Ovary (tissue), 9 donors: ENCODE data around the gene CLCN5. TPM values are rescaled to one million over a fixed set of nuclear protein-coding genes. Genes with fewer than 3 reads are reported as not detected.

ENCODE experiments used
- DNase-seq, 5 donors: peaks; one replicate each; pipeline ENCODE4 v3.0.0-alpha.2; 2019 to 2020
- H3K27ac ChIP-seq, 2 donors: fragments of 200-600 bp; one replicate each; pipeline versions ENCODE4 v1.5.1 to v1.8.0; 2019 to 2022
- H3K27me3 ChIP-seq: fragments of 200-600 bp; one replicate; pipeline ENCODE4 v1.8.0; 2022
- H3K36me3 ChIP-seq: fragments of 200-600 bp; sonication (generic); one replicate; pipeline ENCODE4 v1.5.1; 2019
- H3K4me1 ChIP-seq: one replicate; pipeline ENCODE4 v1.8.1; 2013; ENCODE audit warnings: mild to moderate bottlenecking, moderate library complexity; ENCODE audit not compliant: insufficient read depth
- H3K4me3 ChIP-seq: fragments of 200-600 bp; sonication (generic); one replicate; pipeline ENCODE4 v1.5.1; 2017
- H3K9me3 ChIP-seq, 2 donors: fragments of 200-600 bp in 1 of 2; sonication (generic) in 1 of 2; one replicate each; pipeline versions ENCODE4 v1.5.1 to v1.8.1; 2013 to 2019; ENCODE audit warnings: mild to moderate bottlenecking in 1 of 2, moderate library complexity in 1 of 2
- CTCF ChIP-seq, 3 donors: fragments of 450-650 bp in 2 of 3; fragments of 200-600 bp in 1 of 3; IDR thresholded peaks; one replicate each; pipeline versions ENCODE4 v1.5.1 to v1.8.0; 2016 to 2022; ENCODE audit warnings: antibody characterized with exemption in 3 of 3, mild to moderate bottlenecking in 1 of 3
- EP300 ChIP-seq: sonication (generic); formaldehyde crosslinking; IDR thresholded peaks from one replicate; pipeline ENCODE4 v1.6.1; 2017; ENCODE audit warnings: antibody characterized with exemption
- POLR2A ChIP-seq: fragments of 450-650 bp; IDR thresholded peaks from one replicate; pipeline ENCODE4 v1.6.1; 2017; ENCODE audit warnings: antibody characterized with exemption, mild to moderate bottlenecking, moderate library complexity
- WGBS, 3 donors: extraction: QIAGEN DNeasy Blood & Tissue Kit in 1 of 3; methylation state at CpG; one replicate each; pipeline versions ENCODE4 v1.1.5 to v1.1.7; 2013 to 2017; 5-methylcytosine and 5-hydroxymethylcytosine counted together
- intact Hi-C, 4 donors: fragments of 100-400 bp; cut with DNase I; formaldehyde crosslinking; loops; one replicate each; pipeline versions ENCODE4 v1.11.0 to v1.15.1; 2022 to 2023
- polyA plus RNA-seq, 2 donors: library from polyadenylated mRNA; stranded (reverse); fragments of 200-250 nt in 1 of 2; fragments of 350-450 nt in 1 of 2; fragmentation: Illumina TruSeq in 1 of 2; extraction: RNeasy Lipid Tissue Mini Kit (QIAGEN cat#74804) in 1 of 2; gene quantifications; one replicate each; pipeline ENCODE4 v1.2.3, GENCODE V29; 2013 to 2014
- total RNA-seq, 7 donors: library from RNA; depleted of rRNA in 2 of 7; stranded (reverse); fragments of >200 nt in 2 of 7; fragmentation: NEBNext Ultra II Directional in 3 of 7; extraction: Animal tissue kit (Norgen Biotek cat#: 25700) in 3 of 7; gene quantifications; one replicate each; pipeline versions ENCODE4 v1.1.0 to v1.2.4, GENCODE V29; 2016 to 2023
- donor health status: DM: no; HTN: no; CAD: no; lungs with moderate emphysema.
- donor health status: DM: no; HTN: no; CAD: no.
- donor health status: Bipolar disorder and iron deficiency.
- donor health status: DM: yes; HTN: yes; CAD: no.
- donor health status: DM: no; HTN: no; CAD: no.
- donor health status: DM: yes; HTN: yes; CAD: no.

Gene CLCN5
- total and polyA plus RNA-seq, 9 donors, result 1.4 to 26.5 (median 16.2) TPM

GRCh38 chrX:50108264-50108663, 185.9 kb downstream of the CLCN5 start:
- TF ChIP-seq POLR2A (no peak), CTCF (IDR thresholded peaks at IDR 0.05) (no peak)
- no peak for DNase-seq
- Histone ChIP-seq H3K4me3 (no peak overlapping the region), H3K9me3 (no peaks in the 10 kb centered on the region), H3K4me1 (peaks cover 2% of the 10 kb centered on the region), H3K27ac (no peak overlapping the region), H3K27me3 (no peaks in the 10 kb centered on the region), H3K36me3 (no peaks in the 10 kb centered on the region)
- 48 to 68% (median 67%) methylated on average over 2 of the region's 2 CpGs for WGBS, 3 donors
- intact Hi-C loops, result no loop called here

- intact Hi-C loops, result no loop called here
- TF ChIP-seq CTCF (IDR thresholded peaks at IDR 0.05), result no peak
- no peak for TF ChIP-seq POLR2A
- TF ChIP-seq EP300, result no peak
- 22 to 23% (median 23%) methylated on average over 2 of the region's 2 CpGs for WGBS, 3 donors
- H3K4me3 ChIP-seq, result no peak overlapping the region
- H3K9me3 ChIP-seq, result no peaks in the 10 kb centered on the region
- no peaks in the 10 kb centered on the region for H3K36me3 ChIP-seq
- H3K27me3 ChIP-seq, result no peaks in the 10 kb centered on the region
- H3K4me1 ChIP-seq, result no peaks in the 10 kb centered on the region
- DNase-seq, result peak in 3 of 5 donors; percentile 18 to 42 (median 23)
- H3K27ac ChIP-seq, result no peak overlapping the region
These were observed 189.3 kb downstream of the CLCN5 start for GRCh38 chrX:50111742-50112141.

DNA sequence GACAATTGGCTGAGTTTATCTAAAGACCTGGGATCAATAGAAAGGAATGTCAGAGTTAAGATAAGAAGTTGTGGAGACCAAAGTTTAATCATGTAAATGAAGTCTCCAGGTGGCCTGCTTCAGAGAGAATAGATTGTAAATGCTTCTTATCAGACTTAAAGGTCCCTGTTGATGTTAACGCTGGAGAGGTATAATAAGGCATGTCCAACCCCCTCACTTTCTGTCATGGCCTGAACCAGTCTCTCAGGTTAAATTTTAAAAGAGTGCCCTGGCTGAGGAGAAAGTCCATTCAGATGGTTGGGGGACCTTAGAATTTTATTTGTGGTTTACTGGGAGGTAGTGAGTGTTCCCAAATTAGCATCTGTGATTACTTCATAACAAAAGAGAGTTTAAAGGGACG, 191.7 kb downstream of the CLCN5 start:
- intact Hi-C loops, result no loop called here
- Histone ChIP-seq H3K9me3 (no peaks in the 10 kb centered on the region), H3K4me3 (no peak overlapping the region), H3K27me3 (no peaks in the 10 kb centered on the region), H3K4me1 (no peaks in the 10 kb centered on the region), H3K27ac (no peak overlapping the region), H3K36me3 (no peaks in the 10 kb centered on the region)
- DNase-seq, result no peak
- no peak for TF ChIP-seq POLR2A
- TF ChIP-seq CTCF (IDR thresholded peaks at IDR 0.05), result no peak
- no peak for TF ChIP-seq EP300
- WGBS, 3 donors, result 25 to 36% (median 28%) methylated on average over 2 of the region's 2 CpGs

DNA sequence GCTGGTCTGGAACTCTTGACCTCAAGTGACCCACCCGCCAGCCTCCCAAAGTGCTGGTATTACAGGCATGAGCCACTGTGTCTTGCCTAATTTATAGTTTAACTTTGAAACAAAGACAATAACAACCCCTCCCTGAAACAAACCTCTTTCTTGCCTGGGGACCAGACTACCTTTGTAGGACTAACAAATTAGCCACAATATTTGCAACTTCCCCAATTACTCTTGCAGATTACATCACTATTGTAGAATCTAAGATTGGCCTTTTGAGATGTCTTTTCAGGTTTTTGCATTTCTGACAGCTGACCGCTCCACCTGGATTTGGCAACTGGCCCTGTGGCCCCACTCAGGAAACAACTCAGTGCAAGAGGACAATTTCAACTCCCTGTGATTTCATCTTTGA, 193.6 kb downstream of the CLCN5 start:
- WGBS, 3 donors, result 87 to 90% (median 89%) methylated on average over 2 of the region's 2 CpGs
- DNase-seq, result no peak
- no peak overlapping the region for H3K27ac ChIP-seq
- H3K27me3 ChIP-seq, result no peaks in the 10 kb centered on the region
- TF ChIP-seq EP300 (no peak), POLR2A (no peak), CTCF (IDR thresholded peaks at IDR 0.05) (no peak)
- intact Hi-C loops, result no loop called here
- no peak overlapping the region for H3K4me3 ChIP-seq
- no peaks in the 10 kb centered on the region for H3K36me3 ChIP-seq
- H3K4me1 ChIP-seq, result no peaks in the 10 kb centered on the region
- no peaks in the 10 kb centered on the region for H3K9me3 ChIP-seq

- WGBS, 3 donors, result 63 to 72% (median 65%) methylated on average over 3 of the region's 3 CpGs
These were observed 195.1 kb downstream of the CLCN5 start for GRCh38 chrX:50117476-50117875.

More at GRCh38 chrX:50117476-50117875, 195.1 kb downstream of the CLCN5 start:
- Histone ChIP-seq H3K27me3 (peaks cover 3% of the 10 kb centered on the region), H3K27ac (no peak overlapping the region), H3K9me3 (no peaks in the 10 kb centered on the region), H3K4me3 (no peak overlapping the region), H3K36me3 (no peaks in the 10 kb centered on the region), H3K4me1 (no peaks in the 10 kb centered on the region)
- TF ChIP-seq CTCF (IDR thresholded peaks at IDR 0.05) (no peak), EP300 (no peak), POLR2A (no peak)
- intact Hi-C loops, result no loop called here
- no peak for DNase-seq
